Measurements from ENCODE around the gene COLEC12. TPM values are rescaled to one million over a fixed set of nuclear protein-coding genes. Genes with fewer than 3 reads are reported as not detected.

Gene COLEC12
- total RNA-seq, 4 donors from 2014 or later, result 6.3 to 34.7 (median 19.8) TPM

GRCh38 chr18:273525-273924 lies 227.0 kb downstream of the COLEC12 start:
- Histone ChIP-seq H3K27me3 (no peaks in the 10 kb centered on the region), H3K4me1 (peaks cover 8 to 10% of the 10 kb centered on the region in 2 donors), H3K27ac (no peak overlapping the region), H3K4me3 (replicated peaks in 1 of 3) (no peak overlapping the region), H3K36me3 (no peaks in the 10 kb centered on the region), H3K9me3 (no peaks in the 10 kb centered on the region)
- 98 to 100% methylated on average over 3 of the region's 3 CpGs for WGBS, 2 donors
- DNase-seq, result no peak
- intact Hi-C loops (cut with DNase I), result no loop called here
- TF ChIP-seq POLR2A (IDR thresholded peaks at IDR 0.05) (no peak), CTCF (IDR thresholded peaks at IDR 0.05) (no peak)

- H3K36me3 ChIP-seq, result no peaks in the 10 kb centered on the region
- H3K4me3 ChIP-seq (replicated peaks in 1 of 3), result no peak overlapping the region
- intact Hi-C loops (cut with DNase I), result no loop called here
These were observed 227.9 kb downstream of the COLEC12 start for GRCh38 chr18:272650-273049.

DNA sequence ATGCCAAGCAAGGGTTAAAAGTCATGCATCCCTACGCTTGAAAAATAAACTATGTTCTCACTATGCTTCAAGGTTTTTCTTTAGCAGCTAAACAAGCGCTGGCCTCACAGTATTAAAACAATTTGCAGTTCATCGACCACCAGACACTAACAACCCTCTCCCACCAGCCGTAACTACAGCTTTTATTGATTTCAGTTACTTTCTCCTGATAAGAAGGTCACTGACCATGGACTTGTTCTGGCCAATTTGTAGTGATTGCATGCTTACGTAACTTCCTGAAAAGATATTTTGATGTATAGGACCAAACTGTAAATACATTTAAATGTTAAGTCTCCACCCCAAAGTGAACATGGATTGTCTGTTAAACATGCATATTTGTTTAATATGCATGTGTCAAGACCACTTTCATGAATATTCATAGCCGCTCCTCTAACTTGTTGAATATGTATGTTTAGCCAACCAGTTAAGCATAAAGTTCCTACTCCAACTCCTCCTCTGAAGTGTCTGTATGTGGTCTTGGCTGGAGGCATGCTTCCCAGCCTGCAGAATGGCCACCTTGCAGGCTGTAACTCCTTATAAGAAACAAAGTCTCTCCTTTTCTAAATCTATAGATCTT lies 230.9 kb downstream of the COLEC12 start:
- Histone ChIP-seq H3K27ac (no peak overlapping the region), H3K27me3 (no peaks in the 10 kb centered on the region), H3K4me3 (replicated peaks in 1 of 3) (no peak overlapping the region), H3K9me3 (no peaks in the 10 kb centered on the region), H3K36me3 (peaks cover 0 to under 1% of the 10 kb centered on the region in 2 donors), H3K4me1 (peaks cover 8 to 17% of the 10 kb centered on the region in 2 donors)
- intact Hi-C loops (cut with DNase I), result no loop called here
- TF ChIP-seq CTCF (IDR thresholded peaks at IDR 0.05) (no peak), POLR2A (IDR thresholded peaks at IDR 0.05) (no peak)
- WGBS, 2 donors, result 33 to 42% methylated on average over 6 of the region's 6 CpGs
- DNase-seq, result no peak

More at GRCh38 chr18:272650-273049, 227.9 kb downstream of the COLEC12 start:
- Histone ChIP-seq H3K27me3 (no peaks in the 10 kb centered on the region), H3K9me3 (no peaks in the 10 kb centered on the region), H3K4me1 (peaks cover 8 to 10% of the 10 kb centered on the region in 2 donors), H3K27ac (no peak overlapping the region)
- 88 to 89% methylated on average over 2 of the region's 2 CpGs for WGBS, 2 donors
- no peak for DNase-seq
- TF ChIP-seq POLR2A (IDR thresholded peaks at IDR 0.05), result no peak
- TF ChIP-seq CTCF (IDR thresholded peaks at IDR 0.05), result no peak

- Histone ChIP-seq H3K4me3 (replicated peaks in 1 of 3) (peak within 1 kb of the TSS; percentile 68 to 94 (median 87)), H3K36me3 (peaks cover 0 to 14% of the 10 kb centered on the region in 2 donors), H3K27me3 (no peaks in the 10 kb centered on the region), H3K27ac (peak within 1 kb of the TSS; percentile 83 to 90 (median 86)), H3K9me3 (no peaks in the 10 kb centered on the region), H3K4me1 (peaks cover 8 to 17% of the 10 kb centered on the region in 2 donors)
- DNase-seq, result peak; percentile 93 to 95
- TF ChIP-seq CTCF (IDR thresholded peaks at IDR 0.05) (peak in 1 of 6 experiments; percentile 11), POLR2A (IDR thresholded peaks at IDR 0.05) (peak in 1 of 2 donors; percentile 89)
- 0 to 1% methylated on average over 29 to 32 of the region's 69 CpGs for WGBS, 2 donors
- intact Hi-C loops (cut with DNase I), result no loop called here
These were observed 232.6 kb downstream of the COLEC12 start, which contains the start of gene THOC1 for GRCh38 chr18:267688-268552. THOC1 (minus strand) TSS chr18:268047; CDS start chr18:268019, 28 bp downstream.

DNA sequence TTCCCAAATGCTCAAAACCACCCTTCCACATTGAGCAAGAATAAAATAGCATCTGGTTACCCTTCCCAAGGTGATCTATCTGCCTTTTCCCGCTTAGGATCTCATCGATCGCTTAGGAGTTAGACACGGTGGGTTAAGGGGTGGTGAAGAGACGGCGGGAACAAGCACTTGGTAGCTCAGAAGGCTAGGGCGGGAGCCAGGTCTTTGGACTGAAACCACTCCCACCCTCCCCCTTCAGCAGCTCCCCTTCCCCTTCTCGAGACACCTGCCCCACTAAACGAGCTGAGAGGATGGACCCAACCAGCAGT lies 233.2 kb downstream of the COLEC12 start:
- Histone ChIP-seq H3K36me3 (peaks cover 0 to 14% of the 10 kb centered on the region in 2 donors), H3K9me3 (no peaks in the 10 kb centered on the region), H3K4me1 (peaks cover 8 to 17% of the 10 kb centered on the region in 2 donors), H3K27ac (peak overlapping the region; percentile 83 to 90 (median 86)), H3K27me3 (no peaks in the 10 kb centered on the region), H3K4me3 (replicated peaks in 1 of 3) (peak overlapping the region; percentile 68 to 94 (median 87))
- TF ChIP-seq POLR2A (IDR thresholded peaks at IDR 0.05) (no peak), CTCF (IDR thresholded peaks at IDR 0.05) (no peak)
- peak in 1 of 2 donors; percentile 31 for DNase-seq
- 0 to 1% methylated on average over 6 to 8 of the region's 9 CpGs for WGBS, 2 donors
- intact Hi-C loops (cut with DNase I), result no loop called here

All from thyroid gland (tissue), 4 donors.